ENCODE data around the gene IPCEF1. TPM values are rescaled to one million over a fixed set of nuclear protein-coding genes. Genes with fewer than 3 reads are reported as not detected.

IPCEF1 gene
- total RNA-seq, 1 experiment from 2014 or later, result 0.48 TPM

DNA sequence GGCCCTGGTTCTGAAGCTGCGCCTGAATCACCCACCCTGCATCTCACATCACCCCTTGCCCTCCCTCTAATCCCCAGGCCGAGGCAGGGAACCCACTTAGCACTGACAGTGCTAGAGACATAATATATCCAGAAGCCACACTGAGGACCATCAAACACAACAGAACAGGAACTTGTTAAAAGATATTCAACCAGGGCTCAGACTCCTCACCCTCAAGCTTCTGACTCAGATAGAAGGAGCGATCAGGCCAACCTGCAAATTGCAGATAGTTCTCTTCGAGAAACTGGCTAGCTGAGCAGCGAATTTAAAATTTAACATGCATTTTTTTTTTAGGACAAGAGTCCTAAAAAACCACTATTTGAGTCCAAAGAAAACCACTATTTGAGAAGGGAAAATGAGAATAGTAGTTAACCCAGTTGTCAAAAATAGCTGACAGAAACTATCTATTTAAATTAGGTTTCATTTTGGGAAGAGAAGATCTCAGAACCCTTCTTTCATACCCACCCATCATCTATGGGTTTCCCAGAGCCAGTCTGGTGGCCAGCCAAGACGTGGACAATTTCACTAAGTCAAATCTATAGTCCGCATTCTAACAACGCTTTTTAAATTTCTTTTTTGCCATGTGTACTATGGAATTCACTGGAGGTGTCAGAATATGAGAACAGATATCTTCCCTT is 222.0 kb downstream of the IPCEF1 start:
- Histone ChIP-seq H3K9me3 (ENCODE audit: control insufficient read depth, low read depth, low read length) (no peaks in the 10 kb centered on the region), H3K4me1 (ENCODE audit: insufficient read depth, low read length) (no peaks in the 10 kb centered on the region), H3T11ph (ENCODE audit: low read length) (no peak overlapping the region), H2AFZ (ENCODE audit: low read length) (no peak overlapping the region), H3K18ac (ENCODE audit: insufficient read length, low read depth, low read length) (no peak overlapping the region), H3K79me2 (ENCODE audit: insufficient read depth, low read length) (no peaks in the 10 kb centered on the region), H3K79me1 (ENCODE audit: insufficient read depth, low read depth, low read length, poor library complexity, severe bottlenecking) (no peaks in the 10 kb centered on the region), H3K23me2 (ENCODE audit: insufficient read length, low read depth, low read length, poor library complexity, severe bottlenecking) (no peaks in the 10 kb centered on the region), H3K27me3 (ENCODE audit: insufficient read depth, low read length) (no peaks in the 10 kb centered on the region), H4K5ac (ENCODE audit: insufficient read length, low read depth, low read length) (no peak overlapping the region), H2BK12ac (ENCODE audit: insufficient read length, low read depth, low read length) (no peak overlapping the region), H3K4ac (ENCODE audit: low read depth, low read length) (no peak overlapping the region), H4K20me1 (ENCODE audit: control insufficient read depth, insufficient read depth, insufficient read length) (no peaks in the 10 kb centered on the region), H4K8ac (replicated peaks; ENCODE audit: insufficient read length, low read depth, low read length) (no peak overlapping the region), H4K91ac (ENCODE audit: insufficient read length, low read depth, low read length) (no peak overlapping the region), H2BK20ac (ENCODE audit: low read depth, low read length, poor library complexity, severe bottlenecking) (no peak overlapping the region), H2BK120ac (ENCODE audit: low read depth, low read length, poor library complexity, severe bottlenecking) (no peak overlapping the region), H3K56ac (ENCODE audit: insufficient read length, low read depth, low read length) (no peak overlapping the region), H3K9ac (ENCODE audit: extremely low read depth, insufficient read length, low read length) (no peak overlapping the region), H2BK5ac (ENCODE audit: insufficient read length, low read length) (no peak overlapping the region), H3K27ac (ENCODE audit: insufficient read length, low read depth, low read length) (no peak overlapping the region), H3K23ac (ENCODE audit: insufficient read length, low read depth, low read length) (no peak overlapping the region), H3K4me2 (ENCODE audit: insufficient read depth, insufficient read length, low read length) (no peak overlapping the region), H2BK15ac (ENCODE audit: low read depth, low read length) (no peak overlapping the region), H3K14ac (ENCODE audit: insufficient read depth, low read length) (no peak overlapping the region), H2AK5ac (ENCODE audit: insufficient read length, low read length) (no peak overlapping the region)
- WGBS (ENCODE audit: extremely low coverage, insufficient read length, low lambda C conversion rate), result no CpG with 5 or more reads among the region's 8 CpGs
- no peak for DNase-seq
- H3K27ac Mint-ChIP-seq, result no peak overlapping the region
- no peaks in the 10 kb centered on the region for H3K36me3 Mint-ChIP-seq (ENCODE audit: insufficient read depth in 1 of 3, low read depth in 3 of 3)
- H3K9me3 Mint-ChIP-seq, result 0 out of 5 replicates have a peak, but pooled peaks cover 0 to 2% of the 10 kb centered on the region in 2 experiments
- TF ChIP-seq, protein P1, sequence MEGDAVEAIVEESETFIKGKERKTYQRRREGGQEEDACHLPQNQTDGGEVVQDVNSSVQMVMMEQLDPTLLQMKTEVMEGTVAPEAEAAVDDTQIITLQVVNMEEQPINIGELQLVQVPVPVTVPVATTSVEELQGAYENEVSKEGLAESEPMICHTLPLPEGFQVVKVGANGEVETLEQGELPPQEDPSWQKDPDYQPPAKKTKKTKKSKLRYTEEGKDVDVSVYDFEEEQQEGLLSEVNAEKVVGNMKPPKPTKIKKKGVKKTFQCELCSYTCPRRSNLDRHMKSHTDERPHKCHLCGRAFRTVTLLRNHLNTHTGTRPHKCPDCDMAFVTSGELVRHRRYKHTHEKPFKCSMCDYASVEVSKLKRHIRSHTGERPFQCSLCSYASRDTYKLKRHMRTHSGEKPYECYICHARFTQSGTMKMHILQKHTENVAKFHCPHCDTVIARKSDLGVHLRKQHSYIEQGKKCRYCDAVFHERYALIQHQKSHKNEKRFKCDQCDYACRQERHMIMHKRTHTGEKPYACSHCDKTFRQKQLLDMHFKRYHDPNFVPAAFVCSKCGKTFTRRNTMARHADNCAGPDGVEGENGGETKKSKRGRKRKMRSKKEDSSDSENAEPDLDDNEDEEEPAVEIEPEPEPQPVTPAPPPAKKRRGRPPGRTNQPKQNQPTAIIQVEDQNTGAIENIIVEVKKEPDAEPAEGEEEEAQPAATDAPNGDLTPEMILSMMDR (conservative IDR thresholded peaks at IDR 0.05), result no peak
- no peaks in the 10 kb centered on the region for H3K27me3 Mint-ChIP-seq (ENCODE audit: low read depth)
- no peak overlapping the region for H3K4me3 Mint-ChIP-seq
- peaks cover 4 to 5% of the 10 kb centered on the region in 2 experiments; a peak in 3 of 4 replicates for H3K4me1 Mint-ChIP-seq

Data from H9 (cell line).